Measurements from ENCODE around the gene MAGI2.

The MAGI2 gene

GRCh38 chr7:78167860-78168259 lies 1285.6 kb downstream of the MAGI2 start:
- no peak overlapping the region for H3K27ac ChIP-seq (ENCODE audit: low read depth, low read length)
- no peak overlapping the region for H3K9ac ChIP-seq (ENCODE audit: low read length)
- no peaks in the 10 kb centered on the region for H3K27me3 ChIP-seq (ENCODE audit: control insufficient read depth, insufficient read depth, low read length)
- H3K36me3 ChIP-seq (ENCODE audit: control insufficient read depth, insufficient read depth, low read length) = no peaks in the 10 kb centered on the region
- no peak overlapping the region for H3K4me3 ChIP-seq (ENCODE audit: low read length)
- H3K4me1 ChIP-seq (ENCODE audit: control insufficient read depth, insufficient read depth, low read length) = no peaks in the 10 kb centered on the region

GRCh38 chr7:78165854-78166253 lies 1287.6 kb downstream of the MAGI2 start:
- Histone ChIP-seq H3K36me3 (ENCODE audit: control insufficient read depth, insufficient read depth, low read length) (no peaks in the 10 kb centered on the region), H3K27ac (ENCODE audit: low read depth, low read length) (no peak overlapping the region), H3K4me1 (ENCODE audit: control insufficient read depth, insufficient read depth, low read length) (no peaks in the 10 kb centered on the region), H3K9ac (ENCODE audit: low read length) (no peak overlapping the region), H3K4me3 (ENCODE audit: low read length) (no peak overlapping the region), H3K27me3 (ENCODE audit: control insufficient read depth, insufficient read depth, low read length) (no peaks in the 10 kb centered on the region)

GRCh38 chr7:78165454-78165853 lies 1288.0 kb downstream of the MAGI2 start:
- Histone ChIP-seq H3K36me3 (ENCODE audit: control insufficient read depth, insufficient read depth, low read length) (no peaks in the 10 kb centered on the region), H3K9ac (ENCODE audit: low read length) (no peak overlapping the region), H3K4me3 (ENCODE audit: low read length) (no peak overlapping the region), H3K4me1 (ENCODE audit: control insufficient read depth, insufficient read depth, low read length) (no peaks in the 10 kb centered on the region), H3K27me3 (ENCODE audit: control insufficient read depth, insufficient read depth, low read length) (no peaks in the 10 kb centered on the region), H3K27ac (ENCODE audit: low read depth, low read length) (no peak overlapping the region)

GRCh38 chr7:78164459-78164858 lies 1289.0 kb downstream of the MAGI2 start:
- H3K4me3 ChIP-seq (ENCODE audit: low read length) = no peak overlapping the region
- no peak overlapping the region for H3K9ac ChIP-seq (ENCODE audit: low read length)
- no peak overlapping the region for H3K27ac ChIP-seq (ENCODE audit: low read depth, low read length)
- no peaks in the 10 kb centered on the region for H3K27me3 ChIP-seq (ENCODE audit: control insufficient read depth, insufficient read depth, low read length)
- no peaks in the 10 kb centered on the region for H3K36me3 ChIP-seq (ENCODE audit: control insufficient read depth, insufficient read depth, low read length)
- H3K4me1 ChIP-seq (ENCODE audit: control insufficient read depth, insufficient read depth, low read length) = no peaks in the 10 kb centered on the region

GRCh38 chr7:78161781-78162180 lies 1291.7 kb downstream of the MAGI2 start:
- Histone ChIP-seq H3K4me1 (ENCODE audit: control insufficient read depth, insufficient read depth, low read length) (no peaks in the 10 kb centered on the region), H3K27ac (ENCODE audit: low read depth, low read length) (no peak overlapping the region), H3K4me3 (ENCODE audit: low read length) (no peak overlapping the region), H3K36me3 (ENCODE audit: control insufficient read depth, insufficient read depth, low read length) (no peaks in the 10 kb centered on the region), H3K27me3 (ENCODE audit: control insufficient read depth, insufficient read depth, low read length) (no peaks in the 10 kb centered on the region), H3K9ac (ENCODE audit: low read length) (no peak overlapping the region)

- Histone ChIP-seq H3K9ac (ENCODE audit: low read length) (no peak overlapping the region), H3K27me3 (ENCODE audit: control insufficient read depth, insufficient read depth, low read length) (no peaks in the 10 kb centered on the region), H3K27ac (ENCODE audit: low read depth, low read length) (no peak overlapping the region), H3K4me3 (ENCODE audit: low read length) (no peak overlapping the region), H3K4me1 (ENCODE audit: control insufficient read depth, insufficient read depth, low read length) (no peaks in the 10 kb centered on the region), H3K36me3 (ENCODE audit: control insufficient read depth, insufficient read depth, low read length) (no peaks in the 10 kb centered on the region)
Observed at GRCh38 chr7:78159545-78159944, 1293.9 kb downstream of the MAGI2 start.

- Histone ChIP-seq H3K27me3 (ENCODE audit: control insufficient read depth, insufficient read depth, low read length) (no peaks in the 10 kb centered on the region), H3K4me3 (ENCODE audit: low read length) (no peak overlapping the region), H3K9ac (ENCODE audit: low read length) (no peak overlapping the region), H3K36me3 (ENCODE audit: control insufficient read depth, insufficient read depth, low read length) (no peaks in the 10 kb centered on the region), H3K4me1 (ENCODE audit: control insufficient read depth, insufficient read depth, low read length) (no peaks in the 10 kb centered on the region), H3K27ac (ENCODE audit: low read depth, low read length) (no peak overlapping the region)
Observed at GRCh38 chr7:78153285-78153684, 1300.2 kb downstream of the MAGI2 start.

- no peaks in the 10 kb centered on the region for H3K27me3 ChIP-seq (ENCODE audit: control insufficient read depth, insufficient read depth, low read length)
- H3K36me3 ChIP-seq (ENCODE audit: control insufficient read depth, insufficient read depth, low read length) = no peaks in the 10 kb centered on the region
- H3K4me3 ChIP-seq (ENCODE audit: low read length) = no peak overlapping the region
- no peak overlapping the region for H3K27ac ChIP-seq (ENCODE audit: low read depth, low read length)
- no peak overlapping the region for H3K9ac ChIP-seq (ENCODE audit: low read length)
- H3K4me1 ChIP-seq (ENCODE audit: control insufficient read depth, insufficient read depth, low read length) = no peaks in the 10 kb centered on the region
Observed at GRCh38 chr7:78151229-78151628, 1302.2 kb downstream of the MAGI2 start.

GRCh38 chr7:78149787-78150186 lies 1303.7 kb downstream of the MAGI2 start:
- Histone ChIP-seq H3K27me3 (ENCODE audit: control insufficient read depth, insufficient read depth, low read length) (no peaks in the 10 kb centered on the region), H3K27ac (ENCODE audit: low read depth, low read length) (no peak overlapping the region), H3K4me1 (ENCODE audit: control insufficient read depth, insufficient read depth, low read length) (no peaks in the 10 kb centered on the region), H3K9ac (ENCODE audit: low read length) (no peak overlapping the region), H3K36me3 (ENCODE audit: control insufficient read depth, insufficient read depth, low read length) (no peaks in the 10 kb centered on the region), H3K4me3 (ENCODE audit: low read length) (no peak overlapping the region)

GRCh38 chr7:78148166-78148894 lies 1305.1 kb downstream of the MAGI2 start:
- Histone ChIP-seq H3K36me3 (ENCODE audit: control insufficient read depth, insufficient read depth, low read length) (no peaks in the 10 kb centered on the region), H3K27ac (ENCODE audit: low read depth, low read length) (no peak overlapping the region), H3K4me3 (ENCODE audit: low read length) (no peak overlapping the region), H3K9ac (ENCODE audit: low read length) (no peak overlapping the region), H3K27me3 (ENCODE audit: control insufficient read depth, insufficient read depth, low read length) (no peaks in the 10 kb centered on the region), H3K4me1 (ENCODE audit: control insufficient read depth, insufficient read depth, low read length) (no peaks in the 10 kb centered on the region)

GRCh38 chr7:78146546-78146945 lies 1306.9 kb downstream of the MAGI2 start:
- Histone ChIP-seq H3K4me3 (ENCODE audit: low read length) (no peak overlapping the region), H3K4me1 (ENCODE audit: control insufficient read depth, insufficient read depth, low read length) (no peaks in the 10 kb centered on the region), H3K36me3 (ENCODE audit: control insufficient read depth, insufficient read depth, low read length) (no peaks in the 10 kb centered on the region), H3K9ac (ENCODE audit: low read length) (no peak overlapping the region), H3K27me3 (ENCODE audit: control insufficient read depth, insufficient read depth, low read length) (no peaks in the 10 kb centered on the region), H3K27ac (ENCODE audit: low read depth, low read length) (no peak overlapping the region)

- Histone ChIP-seq H3K36me3 (ENCODE audit: control insufficient read depth, insufficient read depth, low read length) (no peaks in the 10 kb centered on the region), H3K27ac (ENCODE audit: low read depth, low read length) (no peak overlapping the region), H3K4me3 (ENCODE audit: low read length) (no peak overlapping the region), H3K27me3 (ENCODE audit: control insufficient read depth, insufficient read depth, low read length) (no peaks in the 10 kb centered on the region), H3K9ac (ENCODE audit: low read length) (no peak overlapping the region), H3K4me1 (ENCODE audit: control insufficient read depth, insufficient read depth, low read length) (no peaks in the 10 kb centered on the region)
Observed at GRCh38 chr7:78143661-78144060, 1309.8 kb downstream of the MAGI2 start.

- no peak overlapping the region for H3K4me3 ChIP-seq (ENCODE audit: low read length)
- H3K9ac ChIP-seq (ENCODE audit: low read length) = no peak overlapping the region
- no peaks in the 10 kb centered on the region for H3K27me3 ChIP-seq (ENCODE audit: control insufficient read depth, insufficient read depth, low read length)
- H3K27ac ChIP-seq (ENCODE audit: low read depth, low read length) = no peak overlapping the region
- H3K4me1 ChIP-seq (ENCODE audit: control insufficient read depth, insufficient read depth, low read length) = no peaks in the 10 kb centered on the region
- H3K36me3 ChIP-seq (ENCODE audit: control insufficient read depth, insufficient read depth, low read length) = no peaks in the 10 kb centered on the region
Observed at GRCh38 chr7:78141522-78142281, 1311.8 kb downstream of the MAGI2 start.

Measured in rectal smooth muscle tissue (tissue), 1 donor.